GM20000 (cell line): ENCODE results near the gene GPBAR1.

Source experiments
- DNase-seq: peaks from one replicate; pipeline ENCODE4 v3.0.0; 2012; ENCODE audit warnings: low spot score
- TF ChIP-seq, protein P1 (sequence below): IDR thresholded peaks from 2 replicates; pipeline ENCODE4 v1.5.1; 2012; ENCODE audit warnings: mild to moderate bottlenecking, control low read depth; ENCODE audit errors: extremely low read depth, missing control alignments

Gene GPBAR1

DNA sequence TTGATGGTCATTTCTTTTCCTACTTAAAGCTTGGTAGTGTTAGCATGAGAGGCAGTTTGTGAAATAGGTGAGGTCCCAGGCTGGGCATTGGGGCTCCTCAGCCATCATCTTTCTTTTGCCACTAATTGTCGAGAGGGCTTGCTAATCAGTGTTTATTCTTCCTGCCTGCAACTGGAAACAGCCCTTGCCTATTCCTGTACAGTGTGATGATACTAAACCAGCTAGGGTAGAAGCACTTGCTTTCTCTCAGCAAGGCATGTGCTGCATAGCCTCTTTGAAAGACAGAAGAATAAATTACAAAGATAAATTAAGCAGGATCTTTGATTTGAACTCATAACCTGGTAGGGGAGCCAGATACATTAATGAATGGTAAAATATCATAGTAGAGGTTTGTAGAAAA is 16.6 kb upstream of the GPBAR1 start:
- no peak for DNase-seq
- TF ChIP-seq, protein P1, sequence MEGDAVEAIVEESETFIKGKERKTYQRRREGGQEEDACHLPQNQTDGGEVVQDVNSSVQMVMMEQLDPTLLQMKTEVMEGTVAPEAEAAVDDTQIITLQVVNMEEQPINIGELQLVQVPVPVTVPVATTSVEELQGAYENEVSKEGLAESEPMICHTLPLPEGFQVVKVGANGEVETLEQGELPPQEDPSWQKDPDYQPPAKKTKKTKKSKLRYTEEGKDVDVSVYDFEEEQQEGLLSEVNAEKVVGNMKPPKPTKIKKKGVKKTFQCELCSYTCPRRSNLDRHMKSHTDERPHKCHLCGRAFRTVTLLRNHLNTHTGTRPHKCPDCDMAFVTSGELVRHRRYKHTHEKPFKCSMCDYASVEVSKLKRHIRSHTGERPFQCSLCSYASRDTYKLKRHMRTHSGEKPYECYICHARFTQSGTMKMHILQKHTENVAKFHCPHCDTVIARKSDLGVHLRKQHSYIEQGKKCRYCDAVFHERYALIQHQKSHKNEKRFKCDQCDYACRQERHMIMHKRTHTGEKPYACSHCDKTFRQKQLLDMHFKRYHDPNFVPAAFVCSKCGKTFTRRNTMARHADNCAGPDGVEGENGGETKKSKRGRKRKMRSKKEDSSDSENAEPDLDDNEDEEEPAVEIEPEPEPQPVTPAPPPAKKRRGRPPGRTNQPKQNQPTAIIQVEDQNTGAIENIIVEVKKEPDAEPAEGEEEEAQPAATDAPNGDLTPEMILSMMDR: no peak

DNA sequence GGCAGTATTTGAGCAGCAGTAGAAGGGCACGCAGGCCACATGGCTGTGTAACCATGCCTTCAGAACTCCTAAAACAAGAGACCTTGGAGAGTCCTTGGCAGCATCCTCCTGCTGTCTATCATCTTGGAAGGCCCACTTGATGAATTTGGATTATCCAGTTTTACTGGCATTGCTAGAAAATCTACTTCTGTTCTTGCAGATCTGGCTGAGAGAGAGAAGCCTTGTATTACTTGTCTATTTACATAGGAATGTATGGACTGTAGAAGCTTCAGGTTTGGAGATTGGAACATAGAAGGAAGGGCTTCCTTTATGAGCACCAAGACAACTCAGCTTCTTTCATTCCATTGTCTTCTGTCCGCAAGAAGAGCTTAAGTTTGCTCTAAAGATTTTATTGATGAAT is 16.1 kb upstream of the GPBAR1 start:
- no peak for DNase-seq
- TF ChIP-seq, protein P1: no peak

DNA sequence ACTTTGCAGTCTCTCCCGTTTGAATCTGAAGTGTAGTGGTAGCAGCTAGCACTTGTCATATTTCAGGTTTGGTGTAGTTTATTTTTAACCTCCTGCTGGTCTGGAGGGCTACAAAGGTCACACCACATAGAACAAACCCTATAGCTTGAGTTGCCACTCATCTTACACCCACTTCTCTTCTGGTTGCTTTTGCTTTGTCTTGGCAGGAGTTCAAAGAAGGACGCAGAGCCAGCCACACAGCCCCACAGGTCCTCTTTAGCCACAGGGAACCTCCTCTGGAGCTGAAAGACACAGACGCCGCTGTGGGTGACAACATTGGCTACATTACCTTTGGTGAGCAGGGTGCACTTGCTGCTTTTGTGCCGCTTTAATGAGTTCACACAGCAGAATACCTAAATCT is 15.6 kb upstream of the GPBAR1 start:
- TF ChIP-seq, protein P1: no peak
- no peak for DNase-seq

DNA sequence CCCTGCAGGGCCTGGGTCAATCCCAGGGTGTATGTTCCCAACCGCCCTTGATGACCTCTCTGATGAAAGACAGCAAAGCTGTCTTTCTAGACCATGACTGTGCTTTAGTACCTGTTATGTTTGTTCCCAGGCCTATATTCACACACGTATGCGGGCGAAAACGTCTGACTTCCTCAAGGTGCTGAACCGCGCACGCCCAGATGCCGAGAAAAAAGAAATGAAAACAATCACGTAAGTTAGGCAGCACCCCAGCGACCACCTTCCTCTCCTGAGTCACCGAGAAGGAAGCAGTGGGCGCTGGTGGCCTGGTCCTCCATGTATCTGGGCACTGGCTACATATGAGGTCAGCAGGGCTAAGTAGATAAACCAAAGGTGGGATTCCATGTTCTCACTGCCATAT is 11.1 kb upstream of the GPBAR1 start:
- TF ChIP-seq, protein P1: no peak

DNA sequence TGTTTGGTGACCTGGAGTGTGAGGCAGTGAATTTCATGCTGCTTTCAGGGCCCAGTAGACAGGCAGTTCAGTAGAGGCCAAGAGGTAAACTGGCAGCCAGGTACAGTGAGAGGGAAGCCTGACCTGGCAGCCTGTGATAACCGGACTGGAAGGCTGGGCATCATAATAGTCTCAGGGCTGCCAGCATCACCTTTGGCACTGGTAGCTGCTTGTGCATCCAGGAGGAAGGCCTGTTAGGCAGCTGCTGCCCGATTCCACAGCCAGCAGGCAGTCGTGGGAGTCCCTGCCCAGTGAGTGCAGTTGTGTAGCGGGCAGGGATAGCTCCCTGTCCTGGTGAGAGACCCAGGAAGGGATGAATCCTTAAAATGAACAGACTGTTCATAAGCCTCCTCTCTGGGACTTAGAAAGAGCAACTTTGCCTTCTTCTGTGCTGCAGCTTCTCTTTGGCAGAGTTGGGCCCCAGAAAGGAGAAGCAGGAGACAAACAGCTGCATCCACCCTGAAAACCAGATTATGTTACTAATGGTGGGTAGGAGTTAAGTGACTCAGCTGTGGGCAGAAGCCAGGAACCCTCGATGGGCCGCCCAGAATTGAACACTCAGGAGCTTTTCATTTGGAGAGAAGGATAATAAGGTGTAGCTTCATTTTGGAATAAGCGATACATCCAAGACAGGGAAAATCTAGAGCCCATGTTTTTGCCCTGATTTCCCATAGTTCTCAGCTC is 8.1 kb upstream of the GPBAR1 start:
- no peak for DNase-seq
- TF ChIP-seq, protein P1: no peak

More for the DNA sequence above, 11.1 kb upstream of the GPBAR1 start:
- DNase-seq: no peak

DNA sequence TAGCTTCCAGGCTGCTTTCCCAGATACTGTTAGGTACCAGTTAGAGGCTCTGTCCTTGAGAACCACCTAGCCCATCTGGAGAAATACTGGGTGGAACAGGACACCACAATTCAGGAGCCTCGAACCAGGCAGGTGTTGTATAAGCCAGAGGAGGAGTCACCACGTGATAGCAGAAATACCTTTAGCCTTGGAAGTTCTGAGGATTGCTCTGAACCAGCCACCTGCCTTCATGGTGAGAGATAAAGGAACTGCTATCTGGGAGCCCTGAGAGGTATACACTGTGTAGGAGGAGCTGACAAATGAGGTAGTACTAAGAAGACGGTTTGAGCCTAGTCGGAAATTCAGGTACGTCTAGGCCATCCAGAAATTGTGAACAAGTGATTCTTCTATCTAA is 7.6 kb upstream of the GPBAR1 start:
- TF ChIP-seq, protein P1: no peak
- DNase-seq: no peak

DNA sequence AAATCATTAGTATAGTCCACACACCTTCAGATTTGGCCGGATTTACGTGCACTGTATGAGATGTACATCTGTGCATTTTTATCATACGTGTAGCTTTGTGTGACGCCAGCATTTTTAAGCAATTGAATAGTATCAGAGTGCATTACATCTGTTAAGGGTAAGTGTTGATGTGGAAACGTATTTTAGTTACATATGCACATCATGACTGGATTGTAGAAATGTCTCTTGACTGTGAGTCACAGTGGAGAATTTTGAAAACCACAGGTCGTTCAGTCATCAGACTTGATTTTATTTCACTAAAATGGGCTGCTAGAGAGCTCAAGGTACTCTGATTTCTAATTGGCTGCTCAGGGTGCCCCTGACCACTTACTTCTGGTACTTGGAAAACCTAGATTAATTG is 5.4 kb upstream of the GPBAR1 start:
- DNase-seq: no peak
- TF ChIP-seq, protein P1: no peak
